Stimulated activated naive CD8-positive, alpha-beta T cell treated with anti-CD3 and anti-CD28 coated beads, Interleukin-15, Interleukin-2, amounts not matched to agents 100 U/mL and 50 U/mL, for 24 hours (primary cell): ENCODE measurements around the gene S100G.

Experiments
- ATAC-seq: fragments of 150-1000 bp; cut with Tn5 transposase; one replicate; pipeline ENCODE4 v1.10.0; 2021
- DNase-seq: peaks from one replicate; pipeline ENCODE4 v3.0.0; 2021

Gene S100G

GRCh38 chrX:16651391-16652024, 1.6 kb downstream of the S100G start:
- DNase-seq, result no peak
- ATAC-seq, result no peak

GRCh38 chrX:16653424-16653823, 3.5 kb downstream of the S100G start:
- ATAC-seq (no peak), DNase-seq (no peak)

DNA sequence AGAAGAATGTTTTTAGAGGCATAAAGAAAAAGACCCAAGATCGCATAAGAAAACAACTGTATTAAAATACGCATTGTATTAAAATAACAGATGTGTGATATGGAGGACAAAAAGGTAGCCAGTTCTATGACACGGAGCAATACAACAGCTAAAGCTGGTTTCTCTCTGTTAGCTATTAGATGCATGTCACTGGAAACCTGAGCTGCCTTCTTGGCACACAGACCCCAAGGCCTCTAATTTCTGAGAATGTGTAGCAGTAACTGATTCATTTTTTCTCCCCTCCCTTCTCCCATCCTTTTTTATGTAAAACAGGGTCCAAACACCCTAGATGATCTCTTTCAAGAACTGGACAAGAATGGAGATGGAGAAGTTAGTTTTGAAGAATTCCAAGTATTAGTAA, 4.1 kb downstream of the S100G start:
- no peak for ATAC-seq
- no peak for DNase-seq

DNA sequence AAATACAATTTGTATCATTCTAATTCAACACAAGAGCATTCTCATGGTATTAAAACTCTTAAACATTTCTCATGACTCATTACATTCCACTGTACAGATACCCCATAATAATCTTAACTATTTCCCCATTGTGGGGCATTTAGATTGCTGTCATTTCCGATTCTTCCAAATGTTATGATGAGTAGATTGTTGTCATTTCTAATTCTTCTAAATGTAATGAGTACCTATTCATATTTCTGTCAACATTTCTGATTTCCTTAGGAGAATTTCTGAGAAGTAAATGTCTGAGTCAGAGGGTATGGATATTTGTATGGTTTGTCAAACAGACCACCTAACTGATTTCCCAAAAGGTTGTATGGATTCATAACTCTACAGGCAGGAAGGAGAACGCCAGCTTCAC, 8.3 kb downstream of the S100G start:
- no peak for DNase-seq
- ATAC-seq, result no peak

DNA sequence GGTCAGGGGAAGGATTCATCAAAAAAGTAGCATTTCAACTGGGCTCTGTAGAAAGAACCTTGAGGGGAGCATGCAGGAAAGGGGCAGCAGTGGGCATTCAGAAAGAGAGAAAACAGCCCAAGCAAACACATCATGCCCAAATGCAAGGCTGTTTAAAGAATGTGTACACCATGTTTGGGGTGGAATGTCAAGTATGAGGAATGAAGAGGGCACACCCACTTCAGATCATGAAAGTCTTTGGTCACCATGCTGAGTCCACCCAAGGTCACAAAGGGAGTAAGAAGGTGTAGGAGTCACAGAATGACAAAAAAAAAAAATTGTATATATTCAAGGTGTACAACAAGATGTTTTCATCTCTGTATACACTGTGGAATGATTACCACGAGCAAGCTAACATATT, 9.4 kb downstream of the S100G start:
- DNase-seq (no peak), ATAC-seq (no peak)

DNA sequence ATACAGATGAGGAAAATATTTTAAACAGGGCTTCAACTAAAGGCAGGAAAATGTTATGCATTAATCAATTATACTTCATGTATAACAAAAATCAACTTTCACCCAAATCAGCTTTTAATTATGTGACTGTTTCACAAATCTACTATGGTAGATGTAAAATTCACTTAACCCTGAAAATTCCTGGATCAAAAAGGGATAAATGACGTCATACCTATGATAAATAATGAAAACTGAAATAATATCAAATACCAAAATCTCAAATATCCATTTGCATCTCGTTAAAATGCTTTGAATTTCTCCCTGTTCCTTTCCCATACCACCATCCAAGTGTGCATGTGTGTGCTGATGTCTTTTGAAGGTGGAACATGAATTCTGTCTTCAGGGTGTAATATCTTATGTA, 11.5 kb downstream of the S100G start:
- ATAC-seq, result no peak

DNA sequence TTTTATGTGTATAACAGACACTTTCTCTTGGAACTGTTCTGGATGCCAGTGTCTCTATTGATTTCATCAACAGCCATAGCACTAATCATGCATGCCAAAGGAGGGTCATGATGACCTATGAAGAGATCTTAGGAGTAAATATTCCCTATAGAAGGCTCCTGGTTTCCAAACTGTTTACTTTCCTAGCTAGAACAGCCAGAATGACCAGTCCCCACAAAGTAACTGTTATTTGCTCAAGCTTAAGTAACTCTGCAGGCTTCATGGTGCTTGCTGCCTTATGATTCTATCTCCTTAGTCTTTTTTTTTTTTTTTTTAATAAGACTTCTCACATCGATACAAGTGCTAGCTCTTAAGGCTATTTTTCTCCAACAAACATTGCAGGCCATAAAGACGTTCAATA, 12.4 kb downstream of the S100G start:
- no peak for ATAC-seq

More for the DNA sequence above, 11.5 kb downstream of the S100G start:
- no peak for DNase-seq

DNA sequence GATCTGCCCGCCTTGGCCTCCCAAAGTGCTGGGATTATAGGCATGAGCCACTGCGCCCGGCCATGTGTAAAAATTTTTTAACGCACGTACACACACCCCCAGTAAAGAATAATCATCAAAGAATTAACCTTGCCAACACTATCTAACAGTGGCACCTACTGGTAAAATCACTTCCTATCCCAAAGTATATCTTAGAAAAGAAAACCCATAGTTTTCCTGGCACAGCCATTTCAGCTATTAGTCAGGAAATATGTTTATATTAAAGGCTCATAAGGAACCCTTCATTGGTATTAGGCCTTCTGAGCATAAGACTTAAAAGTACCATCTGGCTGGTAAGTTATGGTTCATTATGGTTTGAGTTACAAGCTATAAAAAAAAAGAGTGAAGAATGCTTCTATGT, 14.1 kb downstream of the S100G start:
- DNase-seq, result no peak
- no peak for ATAC-seq

More for the DNA sequence above, 12.4 kb downstream of the S100G start:
- no peak for DNase-seq

- no peak for ATAC-seq
- no peak for DNase-seq
These were observed 14.7 kb downstream of the S100G start for GRCh38 chrX:16664626-16665025.

- no peak for ATAC-seq
- DNase-seq, result no peak
These were observed 15.1 kb downstream of the S100G start for GRCh38 chrX:16665089-16665488.

DNA sequence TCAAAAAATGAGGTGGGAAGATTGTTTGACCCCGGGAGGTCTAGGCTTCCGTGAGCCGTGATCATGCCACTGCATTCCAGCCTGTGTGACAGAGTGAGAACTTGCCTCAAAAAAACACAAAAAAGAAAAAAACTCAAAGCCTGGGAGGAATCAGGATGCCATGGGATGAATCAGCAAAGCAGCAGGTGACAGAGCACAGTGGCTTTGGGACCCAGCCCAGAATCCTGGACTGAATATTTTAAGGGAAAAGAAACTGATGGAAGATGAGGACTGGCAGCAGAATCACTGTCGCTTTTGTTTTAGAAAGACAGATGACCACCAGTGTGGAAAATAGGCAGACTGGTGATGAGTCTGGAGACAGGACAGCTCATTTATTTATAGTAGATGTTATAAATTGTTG, 16.6 kb downstream of the S100G start:
- ATAC-seq (no peak), DNase-seq (no peak)

- DNase-seq (peak; percentile 2), ATAC-seq (no peak)
These were observed 21.0 kb downstream of the S100G start for GRCh38 chrX:16671005-16671404.

DNA sequence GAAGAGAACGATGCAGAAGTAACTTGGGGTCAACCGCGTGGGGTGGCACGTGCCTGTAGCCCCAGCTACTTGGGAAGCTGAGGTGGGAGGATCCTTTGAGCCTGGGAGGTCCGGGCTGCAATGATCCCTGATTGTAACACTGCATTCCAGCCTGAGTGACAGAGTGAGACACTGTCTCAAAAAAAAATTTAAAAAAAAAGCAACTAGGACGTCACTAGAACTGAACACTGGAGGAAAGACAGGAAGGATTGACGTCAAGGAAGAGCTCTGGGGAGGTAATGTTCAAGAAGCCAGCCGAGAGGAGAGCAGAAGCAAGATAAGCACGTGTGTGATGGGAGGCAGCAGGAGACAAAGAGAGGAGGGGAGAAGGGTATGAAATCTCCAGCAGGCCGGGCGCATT, 28.7 kb downstream of the S100G start:
- ATAC-seq (no peak), DNase-seq (no peak)

GRCh38 chrX:16683007-16683664, 33.2 kb downstream of the S100G start:
- ATAC-seq, result no peak
- DNase-seq, result no peak

DNA sequence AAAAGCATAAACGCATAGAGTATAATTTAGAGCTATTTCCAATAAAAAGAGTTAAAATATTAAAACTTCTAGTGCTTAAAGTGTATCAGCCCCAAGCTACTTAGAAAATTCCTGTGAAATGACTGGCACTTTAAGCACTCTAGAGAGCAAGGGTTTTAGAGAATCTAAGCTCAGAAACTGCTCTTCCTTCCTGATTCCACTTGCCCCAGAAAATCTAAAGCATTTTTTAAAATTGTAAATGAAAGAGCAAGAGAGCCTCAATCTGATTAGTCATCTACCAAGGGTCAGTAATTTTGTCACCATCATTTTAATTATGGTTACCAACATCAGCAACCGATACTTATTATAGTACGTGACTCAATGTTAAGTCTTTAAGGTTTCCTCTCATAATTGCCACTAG, 37.6 kb downstream of the S100G start:
- DNase-seq (no peak), ATAC-seq (no peak)

DNA sequence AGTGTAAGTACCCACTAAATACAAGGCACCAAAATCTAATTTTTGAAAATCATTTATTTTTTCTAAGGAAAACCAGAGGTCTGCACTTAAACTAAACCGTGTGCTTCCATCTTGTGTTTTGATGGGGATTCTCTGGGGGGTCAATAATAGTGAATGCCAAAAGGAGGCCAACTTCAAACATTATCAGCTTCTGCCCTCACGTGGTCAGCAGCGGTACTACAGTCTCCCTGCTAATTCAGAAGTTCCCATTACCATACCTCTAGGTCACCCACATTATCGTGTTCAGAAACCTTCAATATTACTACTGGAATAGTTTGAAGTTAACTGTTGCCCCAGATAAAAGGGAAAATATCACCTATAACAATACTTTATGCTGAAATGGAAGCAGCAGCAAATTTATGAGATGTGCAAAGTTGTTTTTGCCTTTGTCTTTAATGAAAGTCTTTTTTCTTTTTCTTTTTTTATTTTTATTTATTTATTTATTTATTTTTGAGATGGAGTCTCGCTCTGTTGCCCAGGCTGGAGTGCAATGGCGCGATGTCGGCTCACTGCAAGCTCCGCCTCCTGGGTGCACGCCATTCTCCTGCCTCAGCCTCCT, 45.2 kb downstream of the S100G start:
- ATAC-seq, result peak; percentile 52
- peak; percentile 63 for DNase-seq

DNA sequence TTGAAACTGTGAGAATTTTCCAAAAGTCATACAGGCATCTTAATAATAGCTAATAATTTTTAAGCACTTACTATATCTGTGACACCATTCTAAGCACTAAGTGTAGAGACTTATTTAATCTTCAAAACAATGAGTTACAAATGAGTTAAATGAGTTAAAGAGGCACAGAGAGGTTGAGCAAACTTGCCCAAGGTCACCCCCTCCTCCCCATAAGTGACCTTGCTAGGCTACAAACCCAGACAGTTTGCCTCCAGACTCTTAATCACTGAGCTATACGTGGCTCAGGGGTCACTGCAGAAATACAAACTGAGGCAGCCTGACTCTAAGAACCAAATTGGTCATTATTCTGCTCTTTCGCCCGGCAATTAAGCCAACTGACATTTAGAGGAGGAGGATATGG, 47.0 kb downstream of the S100G start:
- ATAC-seq (no peak), DNase-seq (no peak)

DNA sequence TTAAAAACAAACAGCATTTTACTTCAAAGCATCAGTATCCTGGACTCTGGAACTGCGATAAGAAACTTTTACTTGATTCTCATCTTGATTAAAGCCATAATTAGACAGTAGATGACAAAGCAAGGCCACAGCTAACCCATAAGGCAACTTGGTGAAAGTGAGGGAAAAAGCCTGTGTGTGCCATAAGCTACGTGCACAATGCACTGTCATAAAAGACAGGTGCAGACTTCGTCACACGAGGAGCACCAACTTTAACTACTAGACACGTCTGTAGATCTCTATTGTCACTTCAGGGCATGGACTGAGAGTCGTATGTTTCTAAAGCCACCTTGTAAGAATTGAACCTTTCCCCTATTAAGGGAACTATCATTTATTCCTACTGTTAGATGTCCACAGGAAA, 49.4 kb downstream of the S100G start:
- DNase-seq (no peak), ATAC-seq (no peak)

DNA sequence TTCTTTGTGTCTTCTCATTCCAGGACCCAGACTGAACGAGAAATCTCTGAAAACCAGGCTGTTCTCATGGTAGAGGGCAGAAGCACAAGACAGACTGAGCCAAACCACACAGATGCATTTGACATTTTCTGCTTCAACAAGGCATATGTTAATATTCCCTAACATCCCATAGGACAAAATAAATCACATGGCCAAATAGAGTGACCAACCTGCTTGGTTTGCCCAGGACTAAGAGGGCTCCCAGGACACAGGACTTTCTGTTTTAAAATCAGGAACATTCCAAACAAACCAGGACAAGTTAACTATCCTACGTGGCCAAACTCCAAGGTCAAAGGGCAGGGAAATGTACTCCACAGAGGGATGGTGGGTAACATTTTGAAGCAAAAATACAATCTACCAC, 50.8 kb downstream of the S100G start:
- DNase-seq (no peak), ATAC-seq (no peak)

- no peak for ATAC-seq
- no peak for DNase-seq
These were observed 53.0 kb downstream of the S100G start for GRCh38 chrX:16702700-16703599.
